GM12878 (cell line): Measurements from ENCODE around the gene ACTR1B. TPM values are rescaled to one million over a fixed set of nuclear protein-coding genes. Genes with fewer than 3 reads are reported as not detected.

ENCODE experiments used
- ATAC-seq: fragments of 200-7000 bp; cut with Tn5 transposase; 3 replicates; pipeline ENCODE4 v1.9.1; 2020; ENCODE audit warnings: mild to moderate bottlenecking, moderate library complexity
- BruUV-seq: library from RNA; stranded (reverse); fragments of 400-500 nt; replicated peaks from 2 replicates; lab custom pipeline; 2021; lab: Mats Ljungman, UMichigan
- CTCF ChIA-PET: fragments of 300-600 bp; sonication (Branson Sonifier 250); formaldehyde crosslinking; extraction: SDS; loops from one replicate; lab custom pipeline; 2021; ENCODE audit warnings: inconsistent platforms; lab: Yijun Ruan, JAX
- POLR2A ChIA-PET: fragments of 350-600 bp; formaldehyde crosslinking; extraction: SDS; loops from one replicate; lab custom pipeline; 2021; ENCODE audit warnings: inconsistent platforms; lab: Charles Lee
- RAD21 ChIA-PET: fragments of 300-600 bp; sonication (Branson Sonifier 250); formaldehyde crosslinking; loops from one replicate; lab custom pipeline; 2023; ENCODE audit warnings: antibody characterized with exemption; ENCODE audit not compliant: unreplicated experiment; lab: Charles Lee
- SMC1A ChIA-PET: fragments of 300-600 bp; sonication (Branson Sonifier 250); formaldehyde crosslinking; loops from one replicate; lab custom pipeline; 2023; ENCODE audit not compliant: unreplicated experiment, uncharacterized antibody; lab: Charles Lee
- DNase-seq: peaks from one replicate; pipeline ENCODE4 v3.0.0-alpha.2; 2011; ENCODE audit warnings: low read depth, low spot score
- FAIRE-seq: peaks from 3 replicates; lab custom pipeline; 2011; peaks lifted over from hg19 to GRCh38; lab: Jason Lieb, UNC
- H2AFZ ChIP-seq: 2 replicates; pipeline ENCODE4 v1.6.0; 2011; ENCODE audit warnings: low read depth, low read length, control low read depth; ENCODE audit not compliant: control insufficient read depth
- H3K27ac ChIP-seq: 2 replicates; pipeline ENCODE4 v1.5.1; 2011; ENCODE audit warnings: control low read depth; ENCODE audit not compliant: control insufficient read depth, insufficient read depth
- H3K27me3 ChIP-seq, 2 experiments: replicated peaks in 1 of 2; 2 replicates each; pipeline versions ENCODE4 v1.6.0 to v1.6.1; 2011; ENCODE audit warnings: low read length in 1 of 2; ENCODE audit not compliant: control insufficient read depth in 2 of 2, insufficient read depth in 2 of 2
- H3K36me3 ChIP-seq, 2 experiments: 2 replicates each; pipeline ENCODE4 v1.5.1; 2011; ENCODE audit warnings: low read length in 1 of 2; ENCODE audit not compliant: control insufficient read depth in 2 of 2, insufficient read depth in 2 of 2
- H3K4me1 ChIP-seq: 2 replicates; pipeline ENCODE4 v1.6.1; 2011; ENCODE audit warnings: mild to moderate bottlenecking, low read length, moderate library complexity, mixed read lengths; ENCODE audit not compliant: control insufficient read depth, insufficient read depth
- H3K4me2 ChIP-seq: 2 replicates; pipeline ENCODE4 v1.6.0; 2011; ENCODE audit warnings: control low read depth; ENCODE audit not compliant: control insufficient read depth, insufficient read depth
- H3K4me3 ChIP-seq: fragments of 200-600 bp; sonication (generic); 2 replicates; pipeline ENCODE4 v1.5.1; 2016
- H3K79me2 ChIP-seq: 2 replicates; pipeline ENCODE4 v1.6.0; 2011; ENCODE audit warnings: low read length; ENCODE audit not compliant: control insufficient read depth, insufficient read depth
- H3K9ac ChIP-seq: 2 replicates; pipeline ENCODE4 v1.8.0; 2011; ENCODE audit warnings: low read length, control low read depth, mixed read lengths; ENCODE audit not compliant: control insufficient read depth, insufficient read depth
- H3K9me3 ChIP-seq: replicated peaks from 3 replicates; pipeline ENCODE4 v1.5.1; 2011; ENCODE audit warnings: mild to moderate bottlenecking, low read length; ENCODE audit not compliant: control insufficient read depth, insufficient read depth
- H4K20me1 ChIP-seq: 2 replicates; pipeline ENCODE4 v1.6.0; 2011; ENCODE audit not compliant: control insufficient read depth, insufficient read depth
- CBX3 ChIP-seq: fragments of 200-600 bp; sonication (generic); IDR thresholded peaks from 2 replicates; pipeline ENCODE4 v1.6.1; 2016; ENCODE audit warnings: low read depth, borderline replicate concordance
- EGR1 ChIP-seq, 2 experiments: IDR thresholded peaks; 1 replicate in 1 of 2; 2 replicates in 1 of 2; pipeline ENCODE4 v1.6.1; 2011 to 2012; ENCODE audit warnings: low read depth in 2 of 2, low read length in 2 of 2, borderline replicate concordance in 1 of 2, mild to moderate bottlenecking in 1 of 2, moderate library complexity in 1 of 2
- ESRRA ChIP-seq: IDR thresholded peaks from 2 replicates; pipeline ENCODE4 v1.6.1; 2012; ENCODE audit warnings: mild to moderate bottlenecking, low read length, improper control_type of control experiment
- POLR2AphosphoS2 ChIP-seq: IDR thresholded peaks from 2 replicates; pipeline ENCODE4 v1.6.1; 2011; ENCODE audit warnings: low read depth, mild to moderate bottlenecking, low read length, improper control_type of control experiment, moderate library complexity
- POLR2AphosphoS5 ChIP-seq: IDR thresholded peaks from 2 replicates; pipeline ENCODE4 v1.6.1; 2011; ENCODE audit warnings: mild to moderate bottlenecking, low read length, inconsistent platforms
- USF1 ChIP-seq: IDR thresholded peaks from 2 replicates; pipeline ENCODE4 v1.6.1; 2011; ENCODE audit warnings: borderline replicate concordance, low read depth, mild to moderate bottlenecking, moderate library complexity, mixed read lengths, low read length; ENCODE audit not compliant: insufficient read depth; ENCODE audit errors: extremely low read length
- USF2 ChIP-seq: IDR thresholded peaks from 2 replicates; pipeline ENCODE4 v1.6.1; 2011; ENCODE audit warnings: low read depth, low read length, improper control_type of control experiment, borderline replicate concordance
- ZNF592 ChIP-seq: fragments of 450-650 bp; IDR thresholded peaks from 2 replicates; pipeline ENCODE4 v1.6.1; 2017; ENCODE audit warnings: mild to moderate bottlenecking, moderate library complexity
- WGBS: methylation state at CpG from one replicate; pipeline ENCODE4 v1.1.6; 2016; ENCODE audit warnings: low lambda C conversion rate; ENCODE audit not compliant: insufficient replicate concordance, insufficient coverage; ENCODE audit errors: missing lambda C conversion rate; 5-methylcytosine and 5-hydroxymethylcytosine counted together
- in situ Hi-C: fragments of 300-500 bp; cut with MboI; formaldehyde crosslinking; loops from 9 replicates; pipeline ENCODE4 v1.14.3; 2018; ENCODE audit warnings: mixed read lengths
- intact Hi-C: fragments of 100-400 bp; cut with micrococcal nuclease; formaldehyde crosslinking; loops from one replicate; pipeline ENCODE4 v1.14.2; 2022; ENCODE audit not compliant: unreplicated experiment
- polyA plus RNA-seq, 11 experiments: library from polyadenylated mRNA; depleted of rRNA in 4 of 11; unstranded in 6 of 11; stranded (reverse) in 5 of 11; fragments of >200 nt; fragmentation: Nextera tagmentation in 4 of 11; fragmentation: Illumina TruSeq in 1 of 11; extraction: Ambion mirVana in 4 of 11; extraction: Trizol in 1 of 11; gene quantifications; 1 replicate in 1 of 11; 2 replicates in 10 of 11; pipeline versions ENCODE4 v1.2.1 to v1.2.3, GENCODE V29; 2011 to 2016; ENCODE audit warnings: inconsistent platforms in 2 of 11, missing spikeins in 2 of 11, low read depth in 1 of 11
- total RNA-seq, 4 experiments: library from RNA; depleted of rRNA in 3 of 4; stranded (reverse); fragments of >200 nt in 3 of 4; fragmentation: Illumina TruSeq in 1 of 4; extraction: Trizol in 1 of 4; gene quantifications; 2 replicates each; pipeline versions ENCODE4 v1.2.1 to v1.2.3, GENCODE V29; 2013 to 2021
- TF ChIP-seq, protein P1 (sequence below): fragments of 450-650 bp; formaldehyde crosslinking; IDR thresholded peaks from 2 replicates; pipeline ENCODE4 v1.4.0; 2020; ENCODE audit warnings: mild to moderate bottlenecking, moderate library complexity

Gene ACTR1B
- total and polyA plus RNA-seq, 10 of the 15 experiments (the other 5 are each of a cell fraction or from before 2014, with no cell fraction given), result 1.3 to 62.8 (median 44.8) TPM

DNA sequence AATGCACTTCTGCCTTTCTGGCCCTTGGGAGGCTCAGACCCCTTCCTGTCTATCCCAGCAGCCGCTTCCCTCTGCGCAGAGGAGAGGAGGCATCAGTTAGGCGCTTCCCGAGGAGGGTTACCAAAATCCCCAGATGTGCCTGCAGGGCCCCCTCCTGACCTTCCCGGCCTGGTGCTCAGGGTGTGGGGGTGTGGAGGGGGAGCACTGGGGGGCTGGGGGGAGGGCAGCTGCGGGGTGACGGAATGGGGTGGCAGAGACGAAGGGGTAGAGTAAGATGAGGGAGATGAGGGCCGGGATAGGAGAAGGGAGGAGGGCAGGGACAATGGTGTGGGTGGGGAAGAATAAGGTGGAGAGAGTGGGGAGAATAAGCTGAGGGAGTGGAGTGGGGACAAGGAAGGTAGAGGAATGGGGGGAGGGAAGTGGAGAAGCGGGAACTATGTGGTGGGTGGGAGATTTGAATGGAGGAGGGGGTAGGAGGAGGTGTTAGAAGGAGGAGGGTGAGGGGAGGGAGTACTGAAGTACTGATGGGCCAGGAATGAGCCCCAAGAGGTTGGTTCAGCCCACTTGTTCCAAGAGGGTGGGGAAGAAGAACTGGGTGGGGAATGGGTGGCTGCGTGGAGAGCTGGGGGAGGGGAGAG lies 43.0 kb upstream of the ACTR1B start:
- Histone ChIP-seq H2AFZ (no peak overlapping the region), H3K79me2 (no peaks in the 10 kb centered on the region), H3K27me3 (no peaks in the 10 kb centered on the region), H3K36me3 (no peaks in the 10 kb centered on the region), H4K20me1 (no peaks in the 10 kb centered on the region), H3K4me3 (no peak overlapping the region), H3K9me3 (no peaks in the 10 kb centered on the region), H3K4me1 (no peaks in the 10 kb centered on the region), H3K27ac (no peak overlapping the region), H3K9ac (no peak overlapping the region), H3K4me2 (no peak overlapping the region)
- DNase-seq, result no peak
- in situ Hi-C loops, result no loop called here
- ChIA-PET POLR2A (no interaction called here), SMC1A (no interaction called here), RAD21 (no interaction called here), CTCF (interaction anchor here (0.6 to 4.0 kb wide), 5 partner anchors 8 to 678 kb away, joined by 3 to 40 read pairs (median 5); no protein-coding TSS in a partner anchor)
- no peak for ATAC-seq
- intact Hi-C loops, result loop anchor here (10.0 kb wide), 1 partner anchor 478 kb away; no protein-coding TSS in a partner anchor
- no TSS peak for BruUV-seq
- WGBS, result 56% methylated on average over 9 of the region's 11 CpGs
- FAIRE-seq, result no peak
- TF ChIP-seq USF1, result no peak
- no peak for TF ChIP-seq USF2
- no peak for TF ChIP-seq CBX3
- no peak for TF ChIP-seq ZNF592
- no peak for TF ChIP-seq POLR2AphosphoS5
- TF ChIP-seq, protein P1, sequence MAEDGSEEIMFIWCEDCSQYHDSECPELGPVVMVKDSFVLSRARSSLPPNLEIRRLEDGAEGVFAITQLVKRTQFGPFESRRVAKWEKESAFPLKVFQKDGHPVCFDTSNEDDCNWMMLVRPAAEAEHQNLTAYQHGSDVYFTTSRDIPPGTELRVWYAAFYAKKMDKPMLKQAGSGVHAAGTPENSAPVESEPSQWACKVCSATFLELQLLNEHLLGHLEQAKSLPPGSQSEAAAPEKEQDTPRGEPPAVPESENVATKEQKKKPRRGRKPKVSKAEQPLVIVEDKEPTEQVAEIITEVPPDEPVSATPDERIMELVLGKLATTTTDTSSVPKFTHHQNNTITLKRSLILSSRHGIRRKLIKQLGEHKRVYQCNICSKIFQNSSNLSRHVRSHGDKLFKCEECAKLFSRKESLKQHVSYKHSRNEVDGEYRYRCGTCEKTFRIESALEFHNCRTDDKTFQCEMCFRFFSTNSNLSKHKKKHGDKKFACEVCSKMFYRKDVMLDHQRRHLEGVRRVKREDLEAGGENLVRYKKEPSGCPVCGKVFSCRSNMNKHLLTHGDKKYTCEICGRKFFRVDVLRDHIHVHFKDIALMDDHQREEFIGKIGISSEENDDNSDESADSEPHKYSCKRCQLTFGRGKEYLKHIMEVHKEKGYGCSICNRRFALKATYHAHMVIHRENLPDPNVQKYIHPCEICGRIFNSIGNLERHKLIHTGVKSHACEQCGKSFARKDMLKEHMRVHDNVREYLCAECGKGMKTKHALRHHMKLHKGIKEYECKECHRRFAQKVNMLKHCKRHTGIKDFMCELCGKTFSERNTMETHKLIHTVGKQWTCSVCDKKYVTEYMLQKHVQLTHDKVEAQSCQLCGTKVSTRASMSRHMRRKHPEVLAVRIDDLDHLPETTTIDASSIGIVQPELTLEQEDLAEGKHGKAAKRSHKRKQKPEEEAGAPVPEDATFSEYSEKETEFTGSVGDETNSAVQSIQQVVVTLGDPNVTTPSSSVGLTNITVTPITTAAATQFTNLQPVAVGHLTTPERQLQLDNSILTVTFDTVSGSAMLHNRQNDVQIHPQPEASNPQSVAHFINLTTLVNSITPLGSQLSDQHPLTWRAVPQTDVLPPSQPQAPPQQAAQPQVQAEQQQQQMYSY (CRISPR knock-in tag), result no peak
- no peak for TF ChIP-seq EGR1 (IDR thresholded peaks at IDR 0.05; ENCODE audit: borderline replicate concordance in 1 of 2, low read depth in 2 of 2, low read length in 2 of 2)
- TF ChIP-seq POLR2AphosphoS2, result no peak
- TF ChIP-seq ESRRA, result no peak
